Endodermal cell (in vitro differentiated cells): ENCODE data around the gene F2RL3. TPM values are rescaled to one million over a fixed set of nuclear protein-coding genes. Genes with fewer than 3 reads are reported as not detected.

Experiments
- DNase-seq: peaks from one replicate; pipeline ENCODE4 v3.0.0-alpha.2; 2017
- H3K27ac ChIP-seq: 2 replicates; pipeline ENCODE4 v1.5.1; 2013; ENCODE audit warnings: mild to moderate bottlenecking, low read depth, low read length, moderate library complexity
- H3K27me3 ChIP-seq: 2 replicates; pipeline ENCODE4 v1.6.1; 2013; ENCODE audit warnings: mild to moderate bottlenecking, low read length, moderate library complexity; ENCODE audit not compliant: insufficient read depth, control insufficient read depth, poor library complexity, severe bottlenecking
- H3K36me3 ChIP-seq: 2 replicates; pipeline ENCODE4 v1.7.0; 2013; ENCODE audit warnings: mild to moderate bottlenecking, low read length, moderate library complexity; ENCODE audit not compliant: control insufficient read depth, insufficient read depth
- H3K4me1 ChIP-seq: one replicate; pipeline ENCODE4 v1.7.0; 2013; ENCODE audit warnings: low read length; ENCODE audit not compliant: control insufficient read depth, insufficient read depth
- H3K4me3 ChIP-seq: 2 replicates; pipeline ENCODE4 v1.5.1; 2013; ENCODE audit warnings: mild to moderate bottlenecking, low read length, moderate library complexity
- H3K9ac ChIP-seq: 2 replicates; pipeline ENCODE4 v1.6.1; 2013; ENCODE audit warnings: mild to moderate bottlenecking, low read length, moderate library complexity; ENCODE audit not compliant: poor library complexity, severe bottlenecking; ENCODE audit errors: extremely low read depth
- H3K9me3 ChIP-seq: 2 replicates; pipeline ENCODE4 v1.6.1; 2013; ENCODE audit warnings: mild to moderate bottlenecking, low read length, moderate library complexity; ENCODE audit not compliant: control insufficient read depth
- H3K27ac Mint-ChIP-seq: 2 replicates; pipeline ENCODE4 v1.8.0; 2020; ENCODE audit warnings: mixed read lengths
- H3K27me3 Mint-ChIP-seq: 2 replicates; pipeline ENCODE4 v1.8.0; 2021; ENCODE audit warnings: mild to moderate bottlenecking, mixed read lengths; ENCODE audit not compliant: insufficient read depth
- H3K36me3 Mint-ChIP-seq: 2 replicates; pipeline ENCODE4 v1.8.0; 2020; ENCODE audit warnings: low read depth, mixed read lengths
- H3K4me1 Mint-ChIP-seq: 2 replicates; pipeline ENCODE4 v1.8.0; 2020; ENCODE audit warnings: mixed read lengths
- H3K4me3 Mint-ChIP-seq: 2 replicates; pipeline ENCODE4 v1.8.0; 2020; ENCODE audit warnings: mild to moderate bottlenecking, moderate library complexity, mixed read lengths
- H3K9me3 Mint-ChIP-seq: 2 replicates; pipeline ENCODE4 v1.8.0; 2020; ENCODE audit warnings: mild to moderate bottlenecking, mixed read lengths
- CTCF ChIP-seq: fragments of 200-600 bp; sonication (generic); conservative IDR thresholded peaks from 2 replicates; pipeline ENCODE4 v1.5.0; 2021; ENCODE audit warnings: antibody characterized with exemption, mild to moderate bottlenecking
- WGBS, 2 experiments: methylation state at CpG; one replicate each; pipeline versions ENCODE4 v1.1.5 to v1.1.7; 2013; ENCODE audit warnings: missing lambda C conversion rate in 2 of 2, mixed read lengths in 1 of 2; ENCODE audit not compliant: insufficient coverage in 1 of 2, insufficient read length in 1 of 2; 5-methylcytosine and 5-hydroxymethylcytosine counted together
- total RNA-seq, 2 donors: library from RNA; stranded (reverse); fragmentation: NEBNext Ultra II Directional in 1 of 2; extraction: Animal tissue kit (Norgen Biotek cat#: 25700) in 1 of 2; gene quantifications; 2 replicates in 1 of 2; 3 replicates in 1 of 2; pipeline ENCODE4 v1.2.1, GENCODE V29; 2021

The F2RL3 gene
- total RNA-seq, 2 donors from 2014 or later: not detected

DNA sequence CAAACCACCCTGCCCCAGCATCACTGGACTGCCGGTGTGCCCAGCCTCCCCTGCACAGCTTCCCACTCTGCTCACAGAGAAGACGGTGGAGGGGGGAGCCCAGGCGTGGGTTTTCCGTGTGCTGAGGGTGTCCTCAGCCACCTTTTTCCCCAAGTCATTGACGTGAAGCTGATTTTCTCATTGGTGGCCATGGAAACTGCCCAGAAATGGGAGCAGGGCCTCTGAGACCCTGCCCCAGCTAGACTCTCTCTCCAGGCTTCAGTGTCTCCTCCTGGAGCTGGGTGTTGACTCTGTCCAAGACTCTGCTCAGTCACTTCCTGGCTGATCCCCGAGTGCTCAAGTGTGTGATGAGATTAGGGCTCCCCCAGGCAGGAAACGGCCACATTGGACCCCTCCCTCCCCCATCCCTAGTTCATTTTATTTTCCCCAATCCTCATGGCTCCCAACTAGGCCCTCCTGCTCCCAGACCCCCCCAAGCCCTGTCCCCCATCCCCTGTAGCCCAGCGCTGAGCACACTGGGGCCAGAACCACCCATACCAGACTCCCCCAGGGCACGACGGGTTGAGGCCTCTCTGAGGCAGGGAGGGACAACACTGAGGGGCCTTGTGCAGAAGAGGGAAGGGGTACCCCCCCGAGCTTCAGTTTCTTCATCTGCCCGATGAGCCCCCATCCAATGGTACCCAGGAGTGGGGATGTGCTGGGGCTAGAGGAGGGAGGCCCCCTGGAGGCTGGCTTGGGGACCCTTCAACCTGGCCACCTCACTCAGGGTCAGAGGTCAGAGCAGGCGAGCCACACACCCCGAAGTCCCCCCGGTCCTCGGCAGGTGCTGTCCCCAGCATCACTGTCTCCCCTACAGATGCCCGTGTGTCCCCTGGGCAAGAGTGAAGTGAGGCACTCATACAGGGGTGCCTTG is 1.2 kb upstream of the F2RL3 start:
- DNase-seq: no peak
- TF ChIP-seq CTCF: no peak
- Mint-ChIP-seq H3K4me1 (no peaks in the 10 kb centered on the region), H3K27me3 (peaks cover 3% of the 10 kb centered on the region), H3K36me3 (no peaks in the 10 kb centered on the region), H3K4me3 (no peak overlapping the region), H3K27ac (no peak overlapping the region), H3K9me3 (peaks cover 6% of the 10 kb centered on the region)
- no peak overlapping the region for H3K9ac ChIP-seq
- no peaks in the 10 kb centered on the region for H3K4me1 ChIP-seq
- 90 to 95% methylated on average over 9 to 17 of the region's 17 CpGs for WGBS, 2 experiments
- H3K9me3 ChIP-seq: no peaks in the 10 kb centered on the region
- H3K27ac ChIP-seq: no peak overlapping the region
- no peak overlapping the region for H3K4me3 ChIP-seq
- no peaks in the 10 kb centered on the region for H3K27me3 ChIP-seq
- H3K36me3 ChIP-seq: no peaks in the 10 kb centered on the region

DNA sequence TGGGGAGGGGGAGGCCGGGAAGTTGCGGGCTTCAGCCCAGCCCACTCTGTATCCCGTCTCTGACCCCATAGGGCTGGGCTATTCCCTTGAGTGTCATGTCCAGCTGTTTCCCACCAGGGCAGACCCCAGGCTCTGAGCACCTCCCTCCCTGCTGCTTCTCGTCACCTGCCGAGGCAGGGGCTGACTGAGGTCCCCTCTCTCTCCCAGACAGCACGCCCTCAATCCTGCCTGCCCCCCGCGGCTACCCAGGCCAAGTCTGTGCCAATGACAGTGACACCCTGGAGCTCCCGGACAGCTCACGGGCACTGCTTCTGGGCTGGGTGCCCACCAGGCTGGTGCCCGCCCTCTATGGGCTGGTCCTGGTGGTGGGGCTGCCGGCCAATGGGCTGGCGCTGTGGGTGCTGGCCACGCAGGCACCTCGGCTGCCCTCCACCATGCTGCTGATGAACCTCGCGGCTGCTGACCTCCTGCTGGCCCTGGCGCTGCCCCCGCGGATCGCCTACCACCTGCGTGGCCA is 625 bp downstream of the F2RL3 start:
- H3K36me3 ChIP-seq: no peaks in the 10 kb centered on the region
- H3K27me3 Mint-ChIP-seq: no peaks in the 10 kb centered on the region
- no peaks in the 10 kb centered on the region for H3K9me3 ChIP-seq
- no peaks in the 10 kb centered on the region for H3K36me3 Mint-ChIP-seq
- H3K4me1 Mint-ChIP-seq: no peaks in the 10 kb centered on the region
- no peak overlapping the region for H3K4me3 Mint-ChIP-seq
- H3K27ac Mint-ChIP-seq: no peak overlapping the region
- no peak overlapping the region for H3K4me3 ChIP-seq
- no peaks in the 10 kb centered on the region for H3K9me3 Mint-ChIP-seq
- no peak overlapping the region for H3K27ac ChIP-seq
- no peaks in the 10 kb centered on the region for H3K4me1 ChIP-seq
- no peaks in the 10 kb centered on the region for H3K27me3 ChIP-seq
- no peak for TF ChIP-seq CTCF
- 94% methylated on average over 9 to 22 of the region's 22 CpGs for WGBS, 2 experiments
- DNase-seq: no peak
- H3K9ac ChIP-seq: no peak overlapping the region

GRCh38 chr19:16889883-16890460 is 1.2 kb downstream of the F2RL3 start:
- no peaks in the 10 kb centered on the region for H3K4me1 ChIP-seq
- H3K9ac ChIP-seq: no peak overlapping the region
- H3K36me3 Mint-ChIP-seq: no peaks in the 10 kb centered on the region
- no peaks in the 10 kb centered on the region for H3K27me3 Mint-ChIP-seq
- no peak overlapping the region for H3K27ac Mint-ChIP-seq
- no peaks in the 10 kb centered on the region for H3K36me3 ChIP-seq
- no peak overlapping the region for H3K4me3 Mint-ChIP-seq
- DNase-seq: no peak
- no peak for TF ChIP-seq CTCF
- WGBS, 2 experiments: 96 to 97% methylated on average over 43 to 48 of the region's 48 CpGs
- H3K9me3 Mint-ChIP-seq: no peaks in the 10 kb centered on the region
- H3K27me3 ChIP-seq: no peaks in the 10 kb centered on the region
- H3K4me1 Mint-ChIP-seq: no peaks in the 10 kb centered on the region
- H3K27ac ChIP-seq: no peak overlapping the region
- no peak overlapping the region for H3K4me3 ChIP-seq
- H3K9me3 ChIP-seq: no peaks in the 10 kb centered on the region
